Loucy (cell line): Measurements from ENCODE around the gene DLGAP1.

Source experiments
- EZH2phosphoT487 ChIP-seq: fragments of 200-600 bp; IDR thresholded peaks from 2 replicates; pipeline ENCODE4 v1.6.1; 2018; ENCODE audit warnings: antibody characterized with exemption, mild to moderate bottlenecking, moderate library complexity, borderline replicate concordance
- TF ChIP-seq, protein P1 (sequence below): fragments of 200-600 bp; sonication (generic); conservative IDR thresholded peaks from 2 replicates; pipeline ENCODE4 v1.5.1; 2014; ENCODE audit warnings: mild to moderate bottlenecking, antibody characterized with exemption, low read length

DNA sequence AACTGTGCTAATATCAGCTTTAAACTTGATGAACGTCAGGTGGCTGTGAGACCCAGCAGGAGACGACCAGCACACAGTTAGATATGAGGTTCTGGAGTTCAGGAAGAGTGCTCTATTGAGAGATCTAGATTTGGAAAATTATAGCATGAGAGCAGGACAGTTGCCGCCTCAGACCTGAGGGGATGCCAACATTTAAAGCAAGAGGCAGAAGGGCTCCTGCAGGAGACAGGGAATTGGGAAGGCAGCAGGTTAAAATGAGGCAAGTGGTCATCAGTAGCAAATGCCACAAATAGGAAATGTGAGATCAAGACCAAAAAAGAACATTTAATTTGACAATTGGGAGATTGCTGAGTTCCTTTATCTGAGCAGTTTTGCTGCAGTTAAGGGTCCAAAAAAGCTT, 533.3 kb downstream of the DLGAP1 start:
- TF ChIP-seq, protein P1, sequence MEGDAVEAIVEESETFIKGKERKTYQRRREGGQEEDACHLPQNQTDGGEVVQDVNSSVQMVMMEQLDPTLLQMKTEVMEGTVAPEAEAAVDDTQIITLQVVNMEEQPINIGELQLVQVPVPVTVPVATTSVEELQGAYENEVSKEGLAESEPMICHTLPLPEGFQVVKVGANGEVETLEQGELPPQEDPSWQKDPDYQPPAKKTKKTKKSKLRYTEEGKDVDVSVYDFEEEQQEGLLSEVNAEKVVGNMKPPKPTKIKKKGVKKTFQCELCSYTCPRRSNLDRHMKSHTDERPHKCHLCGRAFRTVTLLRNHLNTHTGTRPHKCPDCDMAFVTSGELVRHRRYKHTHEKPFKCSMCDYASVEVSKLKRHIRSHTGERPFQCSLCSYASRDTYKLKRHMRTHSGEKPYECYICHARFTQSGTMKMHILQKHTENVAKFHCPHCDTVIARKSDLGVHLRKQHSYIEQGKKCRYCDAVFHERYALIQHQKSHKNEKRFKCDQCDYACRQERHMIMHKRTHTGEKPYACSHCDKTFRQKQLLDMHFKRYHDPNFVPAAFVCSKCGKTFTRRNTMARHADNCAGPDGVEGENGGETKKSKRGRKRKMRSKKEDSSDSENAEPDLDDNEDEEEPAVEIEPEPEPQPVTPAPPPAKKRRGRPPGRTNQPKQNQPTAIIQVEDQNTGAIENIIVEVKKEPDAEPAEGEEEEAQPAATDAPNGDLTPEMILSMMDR, result no peak
- TF ChIP-seq EZH2phosphoT487, result no peak
